ENCODE data around the gene RAB41. TPM values are rescaled to one million over a fixed set of nuclear protein-coding genes. Genes with fewer than 3 reads are reported as not detected.

RAB41 gene
- total RNA-seq, 1 experiment from 2014 or later, result not detected

DNA sequence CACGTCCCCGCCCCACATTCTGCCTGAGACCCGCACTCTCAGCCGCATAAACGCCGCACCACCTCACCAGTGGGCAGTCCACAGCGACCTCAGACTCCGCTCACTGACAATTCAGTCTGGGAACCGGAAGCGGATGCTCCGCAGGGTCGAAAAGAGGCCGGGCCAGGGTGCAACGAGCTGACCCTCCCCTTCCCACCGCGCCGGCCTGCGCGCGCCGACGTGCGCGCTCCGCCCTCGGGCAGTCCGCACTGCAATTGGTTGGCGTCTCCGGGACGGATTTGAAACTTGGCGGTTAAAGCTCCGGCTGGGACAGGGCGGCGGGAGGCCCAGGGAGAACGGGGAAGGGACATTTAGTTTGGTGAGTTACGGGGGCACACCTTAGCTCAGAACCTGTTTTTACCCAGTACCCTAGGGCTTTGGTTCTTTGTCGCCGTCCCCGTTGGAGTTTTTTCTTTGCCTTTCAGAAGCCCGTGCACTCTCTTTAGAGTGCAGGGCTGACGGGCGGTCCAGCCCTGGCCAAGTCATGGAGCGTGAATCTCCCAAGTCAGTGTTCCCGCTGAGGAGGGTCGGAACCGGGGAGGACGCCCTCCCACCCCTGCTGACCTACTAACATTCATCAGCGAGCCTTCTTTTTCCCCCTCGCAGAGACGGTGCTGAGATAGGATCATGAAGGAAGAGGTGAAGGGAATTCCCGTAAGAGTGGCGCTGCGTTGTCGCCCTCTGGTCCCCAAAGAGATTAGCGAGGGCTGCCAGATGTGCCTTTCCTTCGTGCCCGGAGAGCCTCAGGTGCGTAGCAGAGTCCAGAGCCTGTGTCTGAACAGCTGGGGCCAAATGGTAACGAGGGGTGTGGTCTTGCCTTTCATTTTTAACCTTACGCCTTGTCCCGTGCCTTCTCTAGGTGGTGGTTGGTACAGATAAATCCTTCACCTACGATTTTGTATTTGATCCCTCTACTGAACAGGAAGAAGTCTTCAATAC lies 8.1 kb downstream of the RAB41 start, which contains the start of the genes KIF4A and PDZD11:
Gene KIF4A (plus strand): TSS at position 312 of the 978 bp plus-strand sequence. CDS start 355 bp downstream, at position 667.
Gene PDZD11 (minus strand): TSS at position 135 of the 978 bp plus-strand sequence. CDS start 586 bp downstream, outside the sequence.
- Histone ChIP-seq H3K4me1 (ENCODE audit: control insufficient read depth, insufficient read depth, low read length) (peaks cover 19% of the 10 kb centered on the region), H3K36me3 (ENCODE audit: control insufficient read depth, insufficient read depth, low read length) (peaks cover 7% of the 10 kb centered on the region; the same call in 1 of the 2 replicates), H3K27me3 (ENCODE audit: control insufficient read depth, insufficient read depth, low read length) (no peaks in the 10 kb centered on the region), H3K27ac (ENCODE audit: low read length) (peak within 1 kb of the TSS; percentile 74), H3K9me3 (ENCODE audit: control insufficient read depth, insufficient read depth, low read depth, low read length) (no peaks in the 10 kb centered on the region), H3K4me3 (ENCODE audit: low read depth in 2 of 2, low read length in 2 of 2) (peak within 1 kb of the TSS; percentile 86 to 90)
- ATAC-seq (peak; percentile 99), DNase-seq (ENCODE audit: low read depth, low spot score) (peak; percentile 64)
- TSS peak; percentile 81 for BruUV-seq (replicated peaks)
- in situ Hi-C loops (cut with HindIII; ENCODE audit: low pct_unique_long_range_greater_than_20kb, low sequenced_read_pairs) (no loop called here), intact Hi-C loops (cut with micrococcal nuclease; ENCODE audit: unreplicated experiment) (no loop called here)
- TF ChIP-seq, protein P1, sequence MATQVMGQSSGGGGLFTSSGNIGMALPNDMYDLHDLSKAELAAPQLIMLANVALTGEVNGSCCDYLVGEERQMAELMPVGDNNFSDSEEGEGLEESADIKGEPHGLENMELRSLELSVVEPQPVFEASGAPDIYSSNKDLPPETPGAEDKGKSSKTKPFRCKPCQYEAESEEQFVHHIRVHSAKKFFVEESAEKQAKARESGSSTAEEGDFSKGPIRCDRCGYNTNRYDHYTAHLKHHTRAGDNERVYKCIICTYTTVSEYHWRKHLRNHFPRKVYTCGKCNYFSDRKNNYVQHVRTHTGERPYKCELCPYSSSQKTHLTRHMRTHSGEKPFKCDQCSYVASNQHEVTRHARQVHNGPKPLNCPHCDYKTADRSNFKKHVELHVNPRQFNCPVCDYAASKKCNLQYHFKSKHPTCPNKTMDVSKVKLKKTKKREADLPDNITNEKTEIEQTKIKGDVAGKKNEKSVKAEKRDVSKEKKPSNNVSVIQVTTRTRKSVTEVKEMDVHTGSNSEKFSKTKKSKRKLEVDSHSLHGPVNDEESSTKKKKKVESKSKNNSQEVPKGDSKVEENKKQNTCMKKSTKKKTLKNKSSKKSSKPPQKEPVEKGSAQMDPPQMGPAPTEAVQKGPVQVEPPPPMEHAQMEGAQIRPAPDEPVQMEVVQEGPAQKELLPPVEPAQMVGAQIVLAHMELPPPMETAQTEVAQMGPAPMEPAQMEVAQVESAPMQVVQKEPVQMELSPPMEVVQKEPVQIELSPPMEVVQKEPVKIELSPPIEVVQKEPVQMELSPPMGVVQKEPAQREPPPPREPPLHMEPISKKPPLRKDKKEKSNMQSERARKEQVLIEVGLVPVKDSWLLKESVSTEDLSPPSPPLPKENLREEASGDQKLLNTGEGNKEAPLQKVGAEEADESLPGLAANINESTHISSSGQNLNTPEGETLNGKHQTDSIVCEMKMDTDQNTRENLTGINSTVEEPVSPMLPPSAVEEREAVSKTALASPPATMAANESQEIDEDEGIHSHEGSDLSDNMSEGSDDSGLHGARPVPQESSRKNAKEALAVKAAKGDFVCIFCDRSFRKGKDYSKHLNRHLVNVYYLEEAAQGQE (IDR thresholded peaks at IDR 0.05; ENCODE audit: insufficient read depth in 1 of 2, low read depth in 2 of 2, low read length in 1 of 2), result no peak
- no peak for TF ChIP-seq TCF7L2 (IDR thresholded peaks at IDR 0.05; ENCODE audit: low read depth, low read length)
- TF ChIP-seq SIN3A (IDR thresholded peaks at IDR 0.05; ENCODE audit: borderline replicate concordance, insufficient read depth, low read depth, low read length), result peak; percentile 98
- TF ChIP-seq POLR2AphosphoS5 (IDR thresholded peaks at IDR 0.05; ENCODE audit: low read depth, low read length), result peak; percentile 84
- TF ChIP-seq, protein P2, sequence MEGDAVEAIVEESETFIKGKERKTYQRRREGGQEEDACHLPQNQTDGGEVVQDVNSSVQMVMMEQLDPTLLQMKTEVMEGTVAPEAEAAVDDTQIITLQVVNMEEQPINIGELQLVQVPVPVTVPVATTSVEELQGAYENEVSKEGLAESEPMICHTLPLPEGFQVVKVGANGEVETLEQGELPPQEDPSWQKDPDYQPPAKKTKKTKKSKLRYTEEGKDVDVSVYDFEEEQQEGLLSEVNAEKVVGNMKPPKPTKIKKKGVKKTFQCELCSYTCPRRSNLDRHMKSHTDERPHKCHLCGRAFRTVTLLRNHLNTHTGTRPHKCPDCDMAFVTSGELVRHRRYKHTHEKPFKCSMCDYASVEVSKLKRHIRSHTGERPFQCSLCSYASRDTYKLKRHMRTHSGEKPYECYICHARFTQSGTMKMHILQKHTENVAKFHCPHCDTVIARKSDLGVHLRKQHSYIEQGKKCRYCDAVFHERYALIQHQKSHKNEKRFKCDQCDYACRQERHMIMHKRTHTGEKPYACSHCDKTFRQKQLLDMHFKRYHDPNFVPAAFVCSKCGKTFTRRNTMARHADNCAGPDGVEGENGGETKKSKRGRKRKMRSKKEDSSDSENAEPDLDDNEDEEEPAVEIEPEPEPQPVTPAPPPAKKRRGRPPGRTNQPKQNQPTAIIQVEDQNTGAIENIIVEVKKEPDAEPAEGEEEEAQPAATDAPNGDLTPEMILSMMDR (IDR thresholded peaks at IDR 0.05), result no peak
- CTCF ChIA-PET, result no interaction called here
- POLR2A ChIA-PET, result no interaction called here

DNA sequence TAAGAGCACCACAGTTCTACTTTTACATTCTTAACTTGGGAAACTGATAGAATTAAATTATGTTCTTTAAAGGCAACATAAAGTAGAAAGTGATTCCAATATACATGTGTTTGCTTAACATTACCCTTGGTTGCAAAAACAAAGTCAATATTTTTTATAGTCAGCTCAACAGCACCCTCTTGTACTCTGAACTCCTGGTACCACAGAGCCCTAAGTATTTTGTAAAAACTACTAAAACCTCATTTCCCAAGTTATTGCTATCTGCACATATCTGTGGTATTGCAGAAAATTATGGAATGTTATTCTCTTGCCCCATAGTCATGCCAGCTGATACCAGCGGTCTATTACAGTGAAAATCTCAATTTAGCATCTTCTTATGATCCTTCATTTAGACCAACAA lies 10.8 kb downstream of the RAB41 start:
- POLR2A ChIA-PET, result no interaction called here
- CTCF ChIA-PET, result interaction anchor here (0.5 kb wide), 1 partner anchor 52 kb away, joined by 5 read pairs; no protein-coding TSS in a partner anchor
- no peak for ATAC-seq
- no peak overlapping the region; a peak in 1 of 4 replicates for H3K4me3 ChIP-seq (ENCODE audit: low read depth in 2 of 2, low read length in 2 of 2)
- no peaks in the 10 kb centered on the region for H3K27me3 ChIP-seq (ENCODE audit: control insufficient read depth, insufficient read depth, low read length)
- peaks cover 9% of the 10 kb centered on the region; the same call in 1 of the 2 replicates for H3K36me3 ChIP-seq (ENCODE audit: control insufficient read depth, insufficient read depth, low read length)
- DNase-seq (ENCODE audit: low read depth, low spot score), result no peak
- no peak for TF ChIP-seq SIN3A (IDR thresholded peaks at IDR 0.05; ENCODE audit: borderline replicate concordance, insufficient read depth, low read depth, low read length)
- TF ChIP-seq, protein P1 (IDR thresholded peaks at IDR 0.05; ENCODE audit: insufficient read depth in 1 of 2, low read depth in 2 of 2, low read length in 1 of 2), result no peak
- TF ChIP-seq, protein P2 (IDR thresholded peaks at IDR 0.05), result no peak
- TF ChIP-seq TCF7L2 (IDR thresholded peaks at IDR 0.05; ENCODE audit: low read depth, low read length), result no peak
- no peak for TF ChIP-seq POLR2AphosphoS5 (IDR thresholded peaks at IDR 0.05; ENCODE audit: low read depth, low read length)
- peak overlapping the region; percentile 74; the same call in 1 of the 2 replicates for H3K27ac ChIP-seq (ENCODE audit: low read length)
- in situ Hi-C loops (cut with HindIII; ENCODE audit: low pct_unique_long_range_greater_than_20kb, low sequenced_read_pairs), result no loop called here
- H3K4me1 ChIP-seq (ENCODE audit: control insufficient read depth, insufficient read depth, low read length), result peaks cover 19% of the 10 kb centered on the region
- H3K9me3 ChIP-seq (ENCODE audit: control insufficient read depth, insufficient read depth, low read depth, low read length), result no peaks in the 10 kb centered on the region
- BruUV-seq (replicated peaks), result no TSS peak
- intact Hi-C loops (cut with micrococcal nuclease; ENCODE audit: unreplicated experiment), result no loop called here

Data from Panc1 (cell line).